ENCODE measurements around the gene NGRN. TPM values are rescaled to one million over a fixed set of nuclear protein-coding genes. Genes with fewer than 3 reads are reported as not detected.
"Not testable (repeated sequence)": the region's sequence is repeated elsewhere in the genome, so short reads cannot be mapped to it uniquely, and the experiment has no call there.

NGRN gene
- total RNA-seq, 1 donor from 2014 or later = 73.4 TPM

DNA sequence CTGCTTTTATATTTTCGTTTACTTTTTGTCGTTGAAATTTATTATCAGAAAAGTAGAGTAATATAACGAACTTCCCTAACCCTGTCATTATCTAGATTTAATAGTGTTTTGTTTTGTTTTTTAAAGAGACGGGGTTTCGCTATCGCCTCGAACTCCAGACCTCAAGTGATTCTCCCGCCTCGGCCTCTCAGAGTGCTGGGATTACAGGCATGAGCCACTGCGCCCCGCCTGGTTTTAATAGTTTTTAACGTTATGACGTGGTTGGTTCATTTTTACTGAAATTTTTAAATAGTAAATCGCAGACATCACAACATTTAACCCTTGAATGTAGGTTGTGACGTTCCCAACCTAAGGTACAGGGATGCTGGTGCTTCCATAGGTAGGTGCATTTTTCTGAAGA is 1.0 kb downstream of the NGRN start:
- intact Hi-C loops (cut with DNase I) = no loop called here
- H3K36me3 ChIP-seq = peaks cover 41% of the 10 kb centered on the region
- H3K4me1 ChIP-seq = peaks cover 49% of the 10 kb centered on the region
- H3K9me3 ChIP-seq = no peaks in the 10 kb centered on the region
- TF ChIP-seq, protein P1, sequence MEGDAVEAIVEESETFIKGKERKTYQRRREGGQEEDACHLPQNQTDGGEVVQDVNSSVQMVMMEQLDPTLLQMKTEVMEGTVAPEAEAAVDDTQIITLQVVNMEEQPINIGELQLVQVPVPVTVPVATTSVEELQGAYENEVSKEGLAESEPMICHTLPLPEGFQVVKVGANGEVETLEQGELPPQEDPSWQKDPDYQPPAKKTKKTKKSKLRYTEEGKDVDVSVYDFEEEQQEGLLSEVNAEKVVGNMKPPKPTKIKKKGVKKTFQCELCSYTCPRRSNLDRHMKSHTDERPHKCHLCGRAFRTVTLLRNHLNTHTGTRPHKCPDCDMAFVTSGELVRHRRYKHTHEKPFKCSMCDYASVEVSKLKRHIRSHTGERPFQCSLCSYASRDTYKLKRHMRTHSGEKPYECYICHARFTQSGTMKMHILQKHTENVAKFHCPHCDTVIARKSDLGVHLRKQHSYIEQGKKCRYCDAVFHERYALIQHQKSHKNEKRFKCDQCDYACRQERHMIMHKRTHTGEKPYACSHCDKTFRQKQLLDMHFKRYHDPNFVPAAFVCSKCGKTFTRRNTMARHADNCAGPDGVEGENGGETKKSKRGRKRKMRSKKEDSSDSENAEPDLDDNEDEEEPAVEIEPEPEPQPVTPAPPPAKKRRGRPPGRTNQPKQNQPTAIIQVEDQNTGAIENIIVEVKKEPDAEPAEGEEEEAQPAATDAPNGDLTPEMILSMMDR (IDR thresholded peaks at IDR 0.05) = no peak
- H3K27ac ChIP-seq = peak overlapping the region; percentile 98
- no peaks in the 10 kb centered on the region for H3K27me3 ChIP-seq (ENCODE audit: low read depth)
- ATAC-seq (no peak), DNase-seq (no peak)
- H3K4me3 ChIP-seq = peak overlapping the region; percentile 86

DNA sequence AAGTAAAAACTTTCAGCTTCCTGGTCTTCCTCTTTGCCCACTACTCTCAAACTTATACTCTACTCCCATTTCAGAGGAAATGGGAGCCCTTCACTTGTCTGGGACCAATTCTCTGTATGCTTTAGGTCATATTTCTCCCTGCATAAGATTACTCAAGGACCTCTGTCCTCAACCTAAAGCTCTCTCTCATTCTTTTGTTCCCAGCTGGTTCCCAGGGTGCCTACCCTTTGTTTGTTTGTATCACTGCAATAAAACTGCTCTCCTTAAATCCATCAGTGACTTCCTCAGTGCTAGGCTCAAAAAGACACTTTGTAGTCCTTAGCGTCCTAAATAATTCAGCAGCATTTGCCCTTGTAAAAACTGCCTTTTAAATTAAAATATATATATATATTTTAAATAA is 2.9 kb downstream of the NGRN start:
- no peak overlapping the region for H3K27ac ChIP-seq
- no peak for ATAC-seq
- no peak for DNase-seq
- H3K9me3 ChIP-seq = no peaks in the 10 kb centered on the region
- H3K4me1 ChIP-seq = peaks cover 49% of the 10 kb centered on the region
- peak overlapping the region; percentile 7 for H3K4me3 ChIP-seq
- intact Hi-C loops (cut with DNase I) = no loop called here
- TF ChIP-seq, protein P1 (IDR thresholded peaks at IDR 0.05) = no peak
- peaks cover 60% of the 10 kb centered on the region for H3K36me3 ChIP-seq
- no peaks in the 10 kb centered on the region for H3K27me3 ChIP-seq (ENCODE audit: low read depth)

DNA sequence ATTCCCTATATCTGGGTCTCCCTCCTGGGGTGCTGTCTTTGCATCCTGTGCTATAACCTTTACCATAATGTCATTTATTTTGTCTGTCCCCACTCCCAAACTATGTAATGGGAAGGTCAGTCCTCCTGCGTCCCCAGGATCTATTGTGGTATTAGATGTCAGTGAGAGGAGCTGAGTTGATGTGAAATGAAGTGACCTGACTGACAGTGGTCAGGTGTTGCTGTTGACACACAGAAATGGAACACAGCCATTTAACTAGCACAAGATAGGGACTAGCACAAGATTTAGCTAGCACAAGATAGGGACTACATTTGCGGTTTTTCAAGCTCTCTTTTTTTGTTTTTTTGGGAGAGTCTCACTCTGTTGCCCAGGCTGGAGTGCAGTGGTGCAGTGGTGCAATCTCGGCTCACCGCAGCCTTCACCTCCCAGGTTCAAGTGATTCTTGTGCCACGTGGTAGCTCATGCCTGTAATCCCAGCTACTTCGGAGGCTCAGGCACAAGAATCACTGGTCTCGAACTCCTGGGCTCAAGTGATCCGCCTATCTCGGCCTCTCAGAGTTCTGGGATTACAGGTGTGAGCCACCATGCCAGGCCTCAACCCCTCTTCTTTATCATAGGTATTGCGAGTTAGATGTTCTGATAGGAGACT is 5.2 kb downstream of the NGRN start:
- H3K4me3 ChIP-seq = no peak overlapping the region
- H3K27me3 ChIP-seq (ENCODE audit: low read depth) = no peaks in the 10 kb centered on the region
- DNase-seq (no peak), ATAC-seq (no peak)
- H3K4me1 ChIP-seq = peaks cover 41% of the 10 kb centered on the region
- TF ChIP-seq, protein P1 (IDR thresholded peaks at IDR 0.05) = no peak
- H3K9me3 ChIP-seq = no peaks in the 10 kb centered on the region
- intact Hi-C loops (cut with DNase I) = no loop called here
- no peak overlapping the region for H3K27ac ChIP-seq
- peaks cover 77% of the 10 kb centered on the region for H3K36me3 ChIP-seq

DNA sequence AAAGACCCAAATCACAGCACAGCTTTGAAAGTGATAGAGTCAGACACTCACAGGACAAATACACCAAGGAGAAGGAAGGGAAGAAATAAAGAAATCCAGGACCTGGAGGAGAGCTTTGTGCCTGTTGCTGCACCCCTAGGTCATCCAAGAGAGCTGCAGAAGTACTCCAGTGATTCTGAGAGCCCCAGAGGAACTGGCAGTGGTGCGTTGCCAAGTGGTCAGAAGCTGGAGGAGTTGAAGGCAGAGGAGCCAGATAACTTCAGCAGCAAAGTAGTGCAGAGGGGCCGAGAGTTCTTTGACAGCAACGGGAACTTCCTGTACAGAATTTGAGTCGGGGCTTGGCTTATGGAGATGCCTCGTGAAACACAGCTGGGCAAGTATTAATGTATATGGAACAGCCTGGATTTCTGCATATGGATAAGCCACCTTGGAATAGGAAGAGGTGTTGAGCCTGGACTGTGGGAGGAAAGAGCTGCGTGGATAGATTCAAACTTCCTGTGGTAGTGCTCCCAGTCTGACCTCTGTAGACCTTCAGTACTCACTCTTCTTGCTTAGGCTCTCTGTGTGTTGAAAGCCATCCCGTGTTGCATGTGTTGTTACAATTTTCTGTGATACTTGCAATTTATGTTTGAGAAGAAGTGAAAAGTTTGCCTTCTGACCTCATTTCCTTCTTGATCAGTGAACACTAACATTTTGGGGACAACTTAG is 6.1 kb downstream of the NGRN start:
- ATAC-seq (peak; percentile 23 to 37), DNase-seq (no peak)
- Histone ChIP-seq H3K27ac (no peak overlapping the region), H3K4me3 (no peak overlapping the region), H3K9me3 (no peaks in the 10 kb centered on the region), H3K4me1 (peaks cover 38% of the 10 kb centered on the region), H3K27me3 (ENCODE audit: low read depth) (no peaks in the 10 kb centered on the region), H3K36me3 (peaks cover 77% of the 10 kb centered on the region)
- TF ChIP-seq, protein P1 (IDR thresholded peaks at IDR 0.05) = no peak
- intact Hi-C loops (cut with DNase I) = no loop called here

DNA sequence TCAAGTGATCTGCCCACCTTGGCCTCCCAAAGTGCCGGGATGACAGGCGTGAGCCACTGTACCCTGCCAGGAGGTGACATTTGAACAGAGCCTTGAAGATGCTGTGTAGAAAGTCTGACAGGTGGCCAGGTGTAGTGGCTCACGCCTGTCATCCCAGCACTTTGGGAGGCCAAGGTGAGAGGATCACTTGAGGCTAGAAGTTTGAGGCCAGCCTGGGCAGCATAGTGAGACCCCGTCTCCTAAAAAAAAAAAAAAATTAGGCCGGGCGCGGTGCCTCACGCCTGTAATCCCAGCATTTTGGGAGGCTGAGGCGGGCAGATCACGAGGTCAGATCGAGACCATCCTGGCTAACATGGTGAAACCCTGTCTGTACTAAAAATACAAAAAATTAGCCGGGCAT is 13.0 kb downstream of the NGRN start:
- ATAC-seq; H3K27ac ChIP-seq; DNase-seq; H3K4me3 ChIP-seq; H3K27me3 ChIP-seq (ENCODE audit: low read depth); H3K4me1 ChIP-seq; H3K9me3 ChIP-seq; intact Hi-C loops (cut with DNase I): not testable (repeated sequence)
- peaks cover 16% of the 10 kb centered on the region for H3K36me3 ChIP-seq

DNA sequence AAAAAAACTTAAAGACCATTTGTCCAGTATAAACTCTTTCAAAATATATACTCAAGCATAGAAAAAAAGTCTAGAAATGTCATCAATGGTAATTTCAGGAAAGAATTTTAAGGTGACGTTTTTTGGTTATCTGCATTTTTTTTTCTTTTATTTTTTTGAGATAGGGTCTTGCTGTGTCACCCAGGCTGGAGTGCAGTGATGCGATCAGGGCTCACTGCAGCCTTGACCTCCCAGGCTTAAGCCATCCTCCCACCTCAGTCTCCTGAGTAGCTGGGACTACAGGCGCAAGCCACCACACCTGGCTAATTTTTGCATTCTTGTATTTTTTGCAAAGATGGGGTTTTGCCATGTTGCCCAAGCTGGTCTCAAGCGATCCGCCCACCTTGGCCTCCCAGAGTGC is 15.3 kb downstream of the NGRN start:
- H3K4me1 ChIP-seq; H3K27me3 ChIP-seq (ENCODE audit: low read depth); ATAC-seq; H3K4me3 ChIP-seq; H3K27ac ChIP-seq; H3K36me3 ChIP-seq; DNase-seq; H3K9me3 ChIP-seq; intact Hi-C loops (cut with DNase I): not testable (repeated sequence)

DNA sequence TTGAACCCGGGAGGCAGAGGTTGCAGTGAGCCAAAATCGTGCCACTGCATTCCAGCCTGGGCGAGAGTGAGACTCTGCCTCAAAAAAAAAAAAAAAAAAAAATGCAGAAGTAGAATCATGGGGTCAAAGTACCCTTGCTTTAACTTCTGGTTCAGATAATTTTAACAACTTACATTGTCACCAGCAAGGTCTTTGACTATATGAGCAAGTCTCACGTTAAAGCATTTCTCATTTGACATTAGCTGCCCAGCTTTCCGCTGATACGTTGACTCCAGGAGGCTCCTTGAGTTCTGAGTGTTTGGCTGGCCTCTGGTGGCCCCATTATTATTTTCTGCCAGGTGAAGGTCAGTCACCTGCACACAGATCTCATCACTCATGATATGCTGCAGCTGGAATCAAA is 16.2 kb downstream of the NGRN start:
- H3K4me3 ChIP-seq; H3K9me3 ChIP-seq; ATAC-seq; intact Hi-C loops (cut with DNase I); H3K4me1 ChIP-seq; DNase-seq; H3K36me3 ChIP-seq; H3K27ac ChIP-seq; H3K27me3 ChIP-seq (ENCODE audit: low read depth): not testable (repeated sequence)

Measured in lower lobe of right lung (tissue), 2 donors.